Ovary (tissue), 9 donors: ENCODE results near the gene PSMB7. TPM values are rescaled to one million over a fixed set of nuclear protein-coding genes. Genes with fewer than 3 reads are reported as not detected.

Source experiments
- DNase-seq, 5 donors: peaks; one replicate each; pipeline ENCODE4 v3.0.0-alpha.2; 2019 to 2020
- H3K27ac ChIP-seq, 2 donors: fragments of 200-600 bp; one replicate each; pipeline versions ENCODE4 v1.5.1 to v1.8.0; 2019 to 2022
- H3K27me3 ChIP-seq: fragments of 200-600 bp; one replicate; pipeline ENCODE4 v1.8.0; 2022
- H3K36me3 ChIP-seq: fragments of 200-600 bp; sonication (generic); one replicate; pipeline ENCODE4 v1.5.1; 2019
- H3K4me1 ChIP-seq: one replicate; pipeline ENCODE4 v1.8.1; 2013; ENCODE audit warnings: mild to moderate bottlenecking, moderate library complexity; ENCODE audit not compliant: insufficient read depth
- H3K4me3 ChIP-seq: fragments of 200-600 bp; sonication (generic); one replicate; pipeline ENCODE4 v1.5.1; 2017
- H3K9me3 ChIP-seq, 2 donors: fragments of 200-600 bp in 1 of 2; sonication (generic) in 1 of 2; one replicate each; pipeline versions ENCODE4 v1.5.1 to v1.8.1; 2013 to 2019; ENCODE audit warnings: mild to moderate bottlenecking in 1 of 2, moderate library complexity in 1 of 2
- EP300 ChIP-seq: sonication (generic); formaldehyde crosslinking; IDR thresholded peaks from one replicate; pipeline ENCODE4 v1.6.1; 2017; ENCODE audit warnings: antibody characterized with exemption
- POLR2A ChIP-seq: fragments of 450-650 bp; IDR thresholded peaks from one replicate; pipeline ENCODE4 v1.6.1; 2017; ENCODE audit warnings: antibody characterized with exemption, mild to moderate bottlenecking, moderate library complexity
- WGBS, 3 donors: extraction: QIAGEN DNeasy Blood & Tissue Kit in 1 of 3; methylation state at CpG; one replicate each; pipeline versions ENCODE4 v1.1.5 to v1.1.7; 2013 to 2017; 5-methylcytosine and 5-hydroxymethylcytosine counted together
- intact Hi-C, 4 donors: fragments of 100-400 bp; cut with DNase I; formaldehyde crosslinking; loops; one replicate each; pipeline versions ENCODE4 v1.11.0 to v1.15.1; 2022 to 2023
- polyA plus RNA-seq, 2 donors: library from polyadenylated mRNA; stranded (reverse); fragments of 200-250 nt in 1 of 2; fragments of 350-450 nt in 1 of 2; fragmentation: Illumina TruSeq in 1 of 2; extraction: RNeasy Lipid Tissue Mini Kit (QIAGEN cat#74804) in 1 of 2; gene quantifications; one replicate each; pipeline ENCODE4 v1.2.3, GENCODE V29; 2013 to 2014
- total RNA-seq, 7 donors: library from RNA; depleted of rRNA in 2 of 7; stranded (reverse); fragments of >200 nt in 2 of 7; fragmentation: NEBNext Ultra II Directional in 3 of 7; extraction: Animal tissue kit (Norgen Biotek cat#: 25700) in 3 of 7; gene quantifications; one replicate each; pipeline versions ENCODE4 v1.1.0 to v1.2.4, GENCODE V29; 2016 to 2023
- TF ChIP-seq, protein P1 (sequence below), 3 donors: fragments of 450-650 bp in 2 of 3; fragments of 200-600 bp in 1 of 3; IDR thresholded peaks; one replicate each; pipeline versions ENCODE4 v1.5.1 to v1.8.0; 2016 to 2022; ENCODE audit warnings: antibody characterized with exemption in 3 of 3, mild to moderate bottlenecking in 1 of 3
- donor health status: DM: no; HTN: no; CAD: no; lungs with moderate emphysema.
- donor health status: DM: no; HTN: no; CAD: no.
- donor health status: Bipolar disorder and iron deficiency.
- donor health status: DM: yes; HTN: yes; CAD: no.
- donor health status: DM: no; HTN: no; CAD: no.
- donor health status: DM: yes; HTN: yes; CAD: no.

Gene PSMB7
- total and polyA plus RNA-seq, 9 donors: 88.0 to 211 (median 95.1) TPM

DNA sequence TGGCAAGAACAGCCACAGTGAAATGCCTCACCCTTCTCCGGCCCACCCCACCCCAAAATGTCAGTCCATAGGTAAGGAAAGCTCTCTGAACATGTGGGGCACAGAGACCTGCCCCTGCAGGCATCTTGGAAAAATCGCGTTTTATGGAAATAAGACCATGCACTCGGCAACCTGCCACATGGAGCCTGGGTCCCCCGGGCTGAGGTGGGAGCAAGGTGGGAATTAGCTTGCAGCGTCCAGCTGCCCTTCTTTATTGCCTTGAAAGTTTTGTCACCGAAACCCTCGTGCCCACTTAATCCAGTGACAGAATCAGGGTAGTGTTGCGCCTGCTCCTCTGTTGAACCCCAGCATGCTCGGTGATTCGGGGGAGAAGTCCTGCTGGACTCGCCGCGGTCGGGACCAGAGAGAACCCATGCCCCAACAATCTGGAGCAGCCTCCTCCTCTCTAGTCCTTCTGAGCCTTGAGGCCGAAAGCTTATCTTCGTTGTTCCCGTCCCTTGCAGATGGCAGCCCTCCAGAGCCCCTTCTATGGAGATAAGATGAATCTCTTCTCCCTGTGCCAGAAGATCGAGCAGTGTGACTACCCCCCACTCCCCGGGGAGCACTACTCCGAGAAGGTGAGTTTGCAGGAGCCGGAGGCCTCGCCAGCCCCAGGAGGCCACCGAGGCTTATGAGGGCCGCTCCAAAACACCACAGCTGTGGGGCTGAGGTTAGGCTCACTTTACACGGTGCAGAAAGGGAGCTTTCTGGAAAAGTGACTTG lies 67.9 kb downstream of the PSMB7 start:
- intact Hi-C loops: no loop called here
- no peaks in the 10 kb centered on the region for H3K36me3 ChIP-seq
- no peaks in the 10 kb centered on the region for H3K9me3 ChIP-seq
- H3K4me1 ChIP-seq: peaks cover 5% of the 10 kb centered on the region
- H3K27ac ChIP-seq: no peak overlapping the region
- no peak overlapping the region for H3K4me3 ChIP-seq
- TF ChIP-seq, protein P1, sequence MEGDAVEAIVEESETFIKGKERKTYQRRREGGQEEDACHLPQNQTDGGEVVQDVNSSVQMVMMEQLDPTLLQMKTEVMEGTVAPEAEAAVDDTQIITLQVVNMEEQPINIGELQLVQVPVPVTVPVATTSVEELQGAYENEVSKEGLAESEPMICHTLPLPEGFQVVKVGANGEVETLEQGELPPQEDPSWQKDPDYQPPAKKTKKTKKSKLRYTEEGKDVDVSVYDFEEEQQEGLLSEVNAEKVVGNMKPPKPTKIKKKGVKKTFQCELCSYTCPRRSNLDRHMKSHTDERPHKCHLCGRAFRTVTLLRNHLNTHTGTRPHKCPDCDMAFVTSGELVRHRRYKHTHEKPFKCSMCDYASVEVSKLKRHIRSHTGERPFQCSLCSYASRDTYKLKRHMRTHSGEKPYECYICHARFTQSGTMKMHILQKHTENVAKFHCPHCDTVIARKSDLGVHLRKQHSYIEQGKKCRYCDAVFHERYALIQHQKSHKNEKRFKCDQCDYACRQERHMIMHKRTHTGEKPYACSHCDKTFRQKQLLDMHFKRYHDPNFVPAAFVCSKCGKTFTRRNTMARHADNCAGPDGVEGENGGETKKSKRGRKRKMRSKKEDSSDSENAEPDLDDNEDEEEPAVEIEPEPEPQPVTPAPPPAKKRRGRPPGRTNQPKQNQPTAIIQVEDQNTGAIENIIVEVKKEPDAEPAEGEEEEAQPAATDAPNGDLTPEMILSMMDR (IDR thresholded peaks at IDR 0.05): no peak
- TF ChIP-seq EP300 (no peak), POLR2A (no peak)
- H3K27me3 ChIP-seq: no peaks in the 10 kb centered on the region
- DNase-seq: peak in 2 of 5 donors; percentile 16 to 28
- WGBS, 3 donors: 74 to 75% (median 75%) methylated on average over 26 of the region's 26 CpGs

DNA sequence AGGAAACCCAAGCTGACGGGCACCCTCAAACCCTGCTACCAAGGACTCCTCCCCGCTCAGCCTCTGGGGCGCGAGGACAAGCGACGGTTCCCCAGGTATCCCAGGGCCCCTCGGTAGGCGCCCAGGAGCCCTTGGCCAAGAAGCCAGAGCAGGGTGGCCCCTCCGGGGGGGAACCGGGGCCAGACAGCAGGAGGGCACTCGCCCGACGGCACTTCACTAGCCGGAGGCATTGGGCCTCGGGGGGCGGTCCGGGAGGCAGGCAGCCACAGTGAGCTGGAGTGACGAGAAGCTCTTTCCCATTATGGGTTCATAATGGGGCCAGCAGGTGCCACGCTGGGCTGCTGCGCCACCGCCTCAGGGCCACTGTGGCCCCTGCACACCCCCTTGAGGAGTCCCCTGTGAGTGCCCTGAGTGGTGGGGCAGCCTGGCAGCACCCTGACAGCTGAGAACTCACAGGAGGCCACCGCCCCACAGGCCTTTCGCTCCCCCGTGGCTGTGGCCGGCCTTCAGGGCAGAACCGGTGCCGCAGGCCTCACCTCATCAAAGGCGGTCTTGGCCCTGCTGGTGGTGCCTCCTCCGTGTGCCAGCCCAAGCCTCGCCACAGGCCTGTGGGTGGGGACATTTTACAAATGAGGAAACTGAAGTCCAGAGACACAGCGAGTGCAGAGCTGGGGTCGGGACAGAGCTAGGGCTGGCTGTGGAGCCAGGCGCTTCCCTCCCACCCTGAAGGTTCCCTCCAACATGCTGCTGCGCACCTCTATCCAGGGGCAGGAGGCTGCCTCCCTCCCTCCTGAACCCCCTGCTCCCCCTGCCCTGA lies 68.7 kb downstream of the PSMB7 start:
- TF ChIP-seq, protein P1 (IDR thresholded peaks at IDR 0.05): no peak
- no peak for TF ChIP-seq POLR2A
- TF ChIP-seq EP300: no peak
- no peaks in the 10 kb centered on the region for H3K36me3 ChIP-seq
- intact Hi-C loops: no loop called here
- no peak overlapping the region for H3K4me3 ChIP-seq
- no peaks in the 10 kb centered on the region for H3K9me3 ChIP-seq
- H3K27ac ChIP-seq: no peak overlapping the region
- DNase-seq: peak in 1 of 5 donors; percentile 33
- peaks cover 8% of the 10 kb centered on the region for H3K4me1 ChIP-seq
- H3K27me3 ChIP-seq: no peaks in the 10 kb centered on the region
- 86 to 89% (median 88%) methylated on average over 32 to 34 of the region's 34 CpGs for WGBS, 3 donors

DNA sequence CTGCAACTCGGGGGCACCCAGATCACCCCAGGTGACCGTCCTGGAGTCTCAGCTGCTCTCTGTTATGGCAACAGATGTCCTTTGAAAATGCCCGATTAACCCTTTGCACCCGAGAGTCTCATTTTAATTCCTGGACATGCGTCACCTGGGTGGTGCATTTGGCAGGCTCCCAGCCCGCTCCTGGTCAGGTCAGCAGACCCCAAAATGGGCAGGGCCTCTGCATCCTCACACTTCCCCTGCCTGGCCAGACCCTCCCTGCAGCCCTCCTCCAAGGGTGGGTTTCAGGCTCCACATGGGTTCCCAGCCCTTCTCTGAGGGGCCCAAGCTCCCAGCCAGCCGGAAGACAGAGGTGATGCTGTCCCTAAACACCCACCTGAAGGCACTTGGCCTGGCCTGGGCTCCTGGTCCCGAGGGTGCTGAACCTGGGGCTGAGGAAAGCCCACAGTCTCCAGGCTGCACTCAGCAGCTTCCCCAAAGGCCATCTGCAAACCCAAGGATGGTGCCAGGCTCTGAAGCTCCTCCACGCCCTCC lies 69.4 kb downstream of the PSMB7 start:
- 87 to 92% (median 88%) methylated on average over 9 of the region's 9 CpGs for WGBS, 3 donors
- no peak overlapping the region for H3K27ac ChIP-seq
- no peak for TF ChIP-seq POLR2A
- no peak for TF ChIP-seq EP300
- TF ChIP-seq, protein P1 (IDR thresholded peaks at IDR 0.05): no peak
- intact Hi-C loops: no loop called here
- no peaks in the 10 kb centered on the region for H3K36me3 ChIP-seq
- H3K4me3 ChIP-seq: no peak overlapping the region
- no peak for DNase-seq
- H3K9me3 ChIP-seq: no peaks in the 10 kb centered on the region
- no peaks in the 10 kb centered on the region for H3K27me3 ChIP-seq
- peaks cover 8% of the 10 kb centered on the region for H3K4me1 ChIP-seq

DNA sequence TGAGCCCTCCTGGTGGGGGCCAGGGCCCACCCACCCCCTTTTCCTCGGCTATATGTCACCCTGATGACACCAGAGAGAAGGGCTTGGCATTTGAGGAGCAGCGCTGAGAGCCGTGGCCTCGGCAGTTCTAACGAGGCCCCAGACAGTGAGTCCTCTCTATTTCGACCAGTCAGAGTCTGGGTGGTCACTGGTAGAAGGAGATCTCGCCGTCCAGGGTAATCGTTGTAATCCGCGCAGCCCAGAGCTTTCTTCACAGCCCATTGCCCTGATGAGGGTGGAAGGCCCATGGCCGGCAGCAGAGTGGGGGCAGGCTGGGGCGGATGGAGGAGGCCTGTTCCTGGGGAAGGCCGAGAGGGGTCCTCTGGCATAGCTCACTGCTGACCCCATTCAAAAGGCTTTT lies 70.2 kb downstream of the PSMB7 start:
- intact Hi-C loops: no loop called here
- TF ChIP-seq, protein P1 (IDR thresholded peaks at IDR 0.05): no peak
- TF ChIP-seq POLR2A (no peak), EP300 (no peak)
- WGBS, 3 donors: 84 to 88% (median 84%) methylated on average over 14 of the region's 14 CpGs
- peaks cover 8% of the 10 kb centered on the region for H3K4me1 ChIP-seq
- H3K36me3 ChIP-seq: no peaks in the 10 kb centered on the region
- no peak overlapping the region for H3K27ac ChIP-seq
- no peak for DNase-seq
- no peaks in the 10 kb centered on the region for H3K27me3 ChIP-seq
- no peak overlapping the region for H3K4me3 ChIP-seq
- H3K9me3 ChIP-seq: no peaks in the 10 kb centered on the region
